Measurements from ENCODE around the gene PRSS8.

Gene PRSS8

GRCh38 chr16:31134625-31135534, 647 bp downstream of the PRSS8 start:
- H3K4me2 ChIP-seq (ENCODE audit: low read depth, low read length, poor library complexity, severe bottlenecking) = no peak overlapping the region

DNA sequence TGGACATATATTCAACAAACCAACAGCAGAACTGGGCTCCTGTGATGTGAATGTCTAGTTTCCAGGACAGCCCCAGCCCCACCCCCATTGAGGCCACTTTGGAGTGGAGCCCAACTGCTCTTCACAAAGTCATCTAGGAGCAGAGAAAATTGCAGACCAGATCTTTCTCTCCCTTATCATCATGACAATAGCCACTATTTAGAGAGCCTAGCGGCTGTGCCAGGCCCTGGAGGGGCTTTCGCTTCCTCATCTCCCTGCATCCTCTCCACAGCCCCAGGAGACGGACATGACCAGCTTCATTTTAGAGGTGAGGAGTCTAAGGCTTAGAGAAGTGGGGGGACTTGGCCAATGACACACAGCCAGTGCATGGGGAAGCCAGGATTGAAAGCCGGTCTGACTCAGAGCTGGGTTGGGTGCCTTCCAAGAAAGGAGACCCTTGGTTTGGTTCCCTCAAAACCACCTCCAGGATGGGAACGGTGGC, 1.4 kb downstream of the PRSS8 start:
- Histone ChIP-seq H3K79me2 (ENCODE audit: insufficient read depth, low read length) (no peaks in the 10 kb centered on the region), H3K9ac (ENCODE audit: low read length) (no peak overlapping the region), H3K27ac (ENCODE audit: low read depth, low read length) (no peak overlapping the region), H3K36me3 (ENCODE audit: low read length) (no peaks in the 10 kb centered on the region), H3K4me2 (ENCODE audit: low read depth, low read length, poor library complexity, severe bottlenecking) (no peak overlapping the region), H4K20me1 (ENCODE audit: low read depth, low read length) (no peaks in the 10 kb centered on the region), H3K4me3 (ENCODE audit: insufficient read depth, low read length, poor library complexity, severe bottlenecking) (no peak overlapping the region), H3K27me3 (ENCODE audit: low read length) (no peaks in the 10 kb centered on the region), H3F3A (ENCODE audit: insufficient read depth) (no peaks in the 10 kb centered on the region), H3K9me2 (replicated peaks; ENCODE audit: insufficient read depth, low read length) (no peaks in the 10 kb centered on the region), H2AFZ (ENCODE audit: low read depth, low read length, severe bottlenecking) (no peak overlapping the region), H3K9me3 (ENCODE audit: insufficient read depth, low read length) (no peaks in the 10 kb centered on the region)
- TF ChIP-seq EZH2phosphoT487 (conservative IDR thresholded peaks at IDR 0.05; ENCODE audit: low read length) = no peak
- TF ChIP-seq CTCF (IDR thresholded peaks at IDR 0.05; ENCODE audit: insufficient read depth, low read length, poor library complexity, severe bottlenecking) = no peak

More at GRCh38 chr16:31134625-31135534, 647 bp downstream of the PRSS8 start:
- Histone ChIP-seq H3K27me3 (ENCODE audit: low read length) (no peaks in the 10 kb centered on the region), H3K27ac (ENCODE audit: low read depth, low read length) (no peak overlapping the region), H4K20me1 (ENCODE audit: low read depth, low read length) (no peaks in the 10 kb centered on the region), H3F3A (ENCODE audit: insufficient read depth) (no peaks in the 10 kb centered on the region), H3K79me2 (ENCODE audit: insufficient read depth, low read length) (no peaks in the 10 kb centered on the region), H3K9me3 (ENCODE audit: insufficient read depth, low read length) (no peaks in the 10 kb centered on the region), H3K9ac (ENCODE audit: low read length) (no peak overlapping the region), H2AFZ (ENCODE audit: low read depth, low read length, severe bottlenecking) (no peak overlapping the region), H3K4me3 (ENCODE audit: insufficient read depth, low read length, poor library complexity, severe bottlenecking) (no peak overlapping the region), H3K36me3 (ENCODE audit: low read length) (no peaks in the 10 kb centered on the region), H3K9me2 (replicated peaks; ENCODE audit: insufficient read depth, low read length) (no peaks in the 10 kb centered on the region)
- TF ChIP-seq CTCF (IDR thresholded peaks at IDR 0.05; ENCODE audit: insufficient read depth, low read length, poor library complexity, severe bottlenecking) (no peak), EZH2phosphoT487 (conservative IDR thresholded peaks at IDR 0.05; ENCODE audit: low read length) (no peak)

DNA sequence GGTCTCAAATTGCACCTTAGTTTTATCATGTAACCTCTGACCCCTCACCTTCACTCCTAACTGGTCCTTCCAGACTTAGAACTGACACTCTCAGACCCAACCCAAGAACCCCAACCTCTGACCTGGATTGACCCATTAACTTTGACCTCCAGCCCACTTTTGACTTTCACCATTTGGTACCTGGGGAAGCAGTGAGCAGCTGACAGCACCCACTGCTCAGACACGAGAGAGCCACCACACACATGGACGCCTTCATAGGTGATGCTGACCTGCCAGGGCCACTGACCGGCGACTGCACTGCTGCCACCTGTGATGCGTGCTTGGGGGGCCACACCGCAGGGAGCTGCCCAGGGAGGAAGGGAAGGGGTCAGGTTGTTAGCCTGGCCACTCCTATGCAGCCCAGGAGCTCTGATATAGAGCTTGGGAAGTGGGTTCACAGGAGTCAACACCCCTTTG, 2.5 kb downstream of the PRSS8 start:
- Histone ChIP-seq H3K9ac (ENCODE audit: low read length) (no peak overlapping the region), H4K20me1 (ENCODE audit: low read depth, low read length) (no peaks in the 10 kb centered on the region), H3K4me2 (ENCODE audit: low read depth, low read length, poor library complexity, severe bottlenecking) (no peak overlapping the region), H3K79me2 (ENCODE audit: insufficient read depth, low read length) (no peaks in the 10 kb centered on the region), H3K4me3 (ENCODE audit: insufficient read depth, low read length, poor library complexity, severe bottlenecking) (no peak overlapping the region), H3F3A (ENCODE audit: insufficient read depth) (no peaks in the 10 kb centered on the region), H3K36me3 (ENCODE audit: low read length) (no peaks in the 10 kb centered on the region), H3K9me2 (replicated peaks; ENCODE audit: insufficient read depth, low read length) (no peaks in the 10 kb centered on the region), H3K27me3 (ENCODE audit: low read length) (no peaks in the 10 kb centered on the region), H3K9me3 (ENCODE audit: insufficient read depth, low read length) (no peaks in the 10 kb centered on the region), H2AFZ (ENCODE audit: low read depth, low read length, severe bottlenecking) (no peak overlapping the region), H3K27ac (ENCODE audit: low read depth, low read length) (no peak overlapping the region)
- no peak for TF ChIP-seq CTCF (IDR thresholded peaks at IDR 0.05; ENCODE audit: insufficient read depth, low read length, poor library complexity, severe bottlenecking)
- TF ChIP-seq EZH2phosphoT487 (conservative IDR thresholded peaks at IDR 0.05; ENCODE audit: low read length) = no peak
